GM18498 (cell line): ENCODE measurements around the gene GGNBP2.

Experiments used
- ATAC-seq: cut with Tn5 transposase; IDR thresholded peaks from one replicate; pipeline ENCODE4 v1.9.1; 2021; ENCODE audit warnings: mild to moderate bottlenecking, moderate library complexity; ENCODE audit not compliant: unreplicated experiment

GGNBP2 gene

GRCh38 chr17:36547776-36548175 lies 3.1 kb downstream of the GGNBP2 start:
- no peak for ATAC-seq

GRCh38 chr17:36550491-36551417 lies 6.0 kb downstream of the GGNBP2 start:
- no peak for ATAC-seq

GRCh38 chr17:36553459-36553858 lies 8.7 kb downstream of the GGNBP2 start:
- ATAC-seq, result no peak

GRCh38 chr17:36566081-36566480 lies 21.4 kb downstream of the GGNBP2 start:
- no peak for ATAC-seq

GRCh38 chr17:36575028-36575427 lies 30.3 kb downstream of the GGNBP2 start:
- ATAC-seq, result no peak

- no peak for ATAC-seq
Observed at GRCh38 chr17:36576793-36577192, 32.1 kb downstream of the GGNBP2 start.

GRCh38 chr17:36578671-36579070 lies 34.0 kb downstream of the GGNBP2 start:
- no peak for ATAC-seq

GRCh38 chr17:36583787-36584186 lies 39.1 kb downstream of the GGNBP2 start:
- ATAC-seq, result no peak

GRCh38 chr17:36586138-36586537 lies 41.4 kb downstream of the GGNBP2 start:
- ATAC-seq, result no peak

- no peak for ATAC-seq
Observed at GRCh38 chr17:36590082-36590481, 45.4 kb downstream of the GGNBP2 start.

- ATAC-seq, result peak; percentile 92
Observed at GRCh38 chr17:36591434-36592315, 47.0 kb downstream of the GGNBP2 start, which contains the start of gene DHRS11. Gene DHRS11 (plus strand): TSS chr17:36591879. CDS start chr17:36592010, 131 bp downstream.

- ATAC-seq, result no peak
Observed at GRCh38 chr17:36592316-36592715, 47.6 kb downstream of the GGNBP2 start.

GRCh38 chr17:36592716-36593321 lies 48.1 kb downstream of the GGNBP2 start:
- no peak for ATAC-seq

GRCh38 chr17:36593656-36594316 lies 49.1 kb downstream of the GGNBP2 start:
- no peak for ATAC-seq

GRCh38 chr17:36594626-36595401 lies 50.1 kb downstream of the GGNBP2 start:
- ATAC-seq, result no peak

GRCh38 chr17:36597226-36597625 lies 52.5 kb downstream of the GGNBP2 start:
- ATAC-seq, result no peak

GRCh38 chr17:36597866-36598777 lies 53.4 kb downstream of the GGNBP2 start:
- no peak for ATAC-seq

GRCh38 chr17:36598951-36599401 lies 54.3 kb downstream of the GGNBP2 start:
- no peak for ATAC-seq
